HG03520 (cell line): ENCODE measurements around the gene CCDC88C.
A peak's percentile ranks its signal among the peaks of the same experiment; 100 is the strongest.
"Not testable (repeated sequence)": the region's sequence is repeated elsewhere in the genome, so short reads cannot be mapped to it uniquely, and the experiment has no call there.

ENCODE experiments used
- ATAC-seq: cut with Tn5 transposase; IDR thresholded peaks from one replicate; pipeline ENCODE4 v1.9.1; 2021; ENCODE audit warnings: mild to moderate bottlenecking, moderate library complexity; ENCODE audit not compliant: unreplicated experiment

The CCDC88C gene

GRCh38 chr14:91418387-91419043 lies 895 bp upstream of the CCDC88C start:
- no peak for ATAC-seq

- peak; percentile 29 for ATAC-seq
Observed at GRCh38 chr14:91417983-91418386, 365 bp upstream of the CCDC88C start.

DNA sequence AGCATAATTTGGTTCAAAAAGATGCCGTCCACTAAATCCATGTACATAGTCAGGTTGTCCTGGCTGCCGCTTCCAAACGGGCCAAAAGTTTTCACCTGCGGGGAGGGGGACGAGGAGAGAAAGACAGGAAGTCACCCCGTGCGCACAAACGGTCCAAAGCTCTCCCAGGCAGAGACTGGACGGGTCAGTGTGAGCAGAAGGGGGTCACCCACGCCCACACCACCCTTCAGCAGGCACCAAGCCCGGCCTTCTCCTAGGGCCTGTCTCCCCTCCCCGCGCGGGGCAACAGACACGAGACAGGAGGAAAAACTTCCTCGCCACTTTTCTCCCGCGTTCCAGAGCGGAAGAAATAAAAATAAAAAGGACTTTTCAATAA lies 888 bp downstream of the CCDC88C start:
- ATAC-seq: no peak

- ATAC-seq: peak; percentile 48
Observed at GRCh38 chr14:91415794-91416743, 1.6 kb downstream of the CCDC88C start.

DNA sequence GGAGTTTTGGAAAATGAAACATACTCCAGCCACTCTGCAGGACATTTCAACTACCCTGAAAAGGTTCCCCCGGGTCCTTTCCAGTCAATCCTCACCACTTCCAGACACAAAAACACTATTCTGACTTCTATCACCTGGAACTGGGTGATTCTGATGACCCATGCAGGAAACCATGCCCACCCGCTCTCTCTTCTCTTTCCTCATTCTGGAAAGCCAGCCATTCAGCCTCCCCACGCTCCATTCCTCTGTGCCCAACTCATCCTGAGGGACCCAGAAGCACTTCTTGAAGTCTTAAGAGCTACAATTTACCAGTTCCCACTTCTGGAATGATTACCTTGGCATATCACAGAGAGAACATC lies 3.2 kb downstream of the CCDC88C start:
- no peak for ATAC-seq

DNA sequence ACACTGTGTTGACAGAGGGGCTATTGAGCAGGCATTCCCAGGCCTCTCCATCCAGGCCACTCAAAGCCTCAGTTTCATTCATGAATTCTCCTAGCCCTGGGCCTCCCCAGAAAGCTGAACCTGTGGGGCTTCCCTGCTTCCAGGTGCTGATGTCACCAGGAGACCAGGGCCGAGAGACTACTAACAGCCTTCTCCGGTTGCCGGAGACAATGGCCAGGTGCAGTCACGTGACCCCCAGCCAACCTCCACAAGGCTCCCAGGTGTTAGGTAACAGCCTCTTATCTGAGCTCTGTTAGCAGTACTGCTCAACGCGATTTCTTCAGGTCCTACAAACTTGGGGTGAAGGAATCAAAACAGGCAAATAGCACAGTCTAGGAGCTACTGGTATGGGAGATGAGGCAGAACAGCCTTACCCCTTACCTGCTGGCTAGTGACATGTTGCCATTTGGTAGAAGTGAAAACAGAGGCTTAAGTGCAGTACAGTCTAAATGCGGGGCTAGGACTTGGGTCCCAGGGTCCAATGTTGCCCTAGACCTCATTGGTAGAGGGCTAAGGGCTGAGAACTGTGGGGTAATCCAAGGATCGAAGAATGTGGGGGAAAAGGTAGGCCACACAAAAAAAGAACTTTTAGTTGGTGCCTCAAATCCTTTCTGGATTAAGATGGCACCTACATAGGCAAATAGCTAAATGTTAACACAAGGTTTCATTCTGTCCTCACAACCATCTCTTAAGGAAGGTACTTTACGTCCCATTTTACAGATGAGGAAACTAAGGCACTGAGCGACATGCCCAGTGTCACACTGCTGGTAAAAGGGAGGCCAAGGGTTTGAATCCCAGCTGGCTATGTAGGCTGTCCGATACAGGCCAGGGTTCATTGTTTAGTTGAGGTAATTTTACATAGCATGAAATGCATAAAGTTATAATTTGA lies 3.8 kb downstream of the CCDC88C start:
- no peak for ATAC-seq

DNA sequence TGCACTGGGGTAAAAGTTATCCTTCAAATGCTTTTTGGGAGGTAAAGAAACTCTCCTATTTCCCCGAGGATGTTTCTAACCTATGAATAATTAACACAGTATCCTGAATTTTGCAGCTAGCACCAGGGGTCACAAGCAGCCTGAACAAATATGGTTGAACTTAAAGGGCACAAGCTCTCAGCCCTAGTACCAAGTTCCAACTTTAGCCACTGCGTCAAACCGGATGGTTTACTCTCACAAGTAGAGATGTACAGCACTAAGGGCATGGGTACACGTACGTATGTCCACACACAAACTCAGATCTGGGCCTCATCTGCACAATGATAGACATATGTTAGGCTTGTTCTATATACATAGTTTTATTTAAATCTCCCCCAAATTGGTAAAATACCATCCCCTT lies 4.7 kb downstream of the CCDC88C start:
- no peak for ATAC-seq

GRCh38 chr14:91410771-91411536 lies 6.7 kb downstream of the CCDC88C start:
- no peak for ATAC-seq

DNA sequence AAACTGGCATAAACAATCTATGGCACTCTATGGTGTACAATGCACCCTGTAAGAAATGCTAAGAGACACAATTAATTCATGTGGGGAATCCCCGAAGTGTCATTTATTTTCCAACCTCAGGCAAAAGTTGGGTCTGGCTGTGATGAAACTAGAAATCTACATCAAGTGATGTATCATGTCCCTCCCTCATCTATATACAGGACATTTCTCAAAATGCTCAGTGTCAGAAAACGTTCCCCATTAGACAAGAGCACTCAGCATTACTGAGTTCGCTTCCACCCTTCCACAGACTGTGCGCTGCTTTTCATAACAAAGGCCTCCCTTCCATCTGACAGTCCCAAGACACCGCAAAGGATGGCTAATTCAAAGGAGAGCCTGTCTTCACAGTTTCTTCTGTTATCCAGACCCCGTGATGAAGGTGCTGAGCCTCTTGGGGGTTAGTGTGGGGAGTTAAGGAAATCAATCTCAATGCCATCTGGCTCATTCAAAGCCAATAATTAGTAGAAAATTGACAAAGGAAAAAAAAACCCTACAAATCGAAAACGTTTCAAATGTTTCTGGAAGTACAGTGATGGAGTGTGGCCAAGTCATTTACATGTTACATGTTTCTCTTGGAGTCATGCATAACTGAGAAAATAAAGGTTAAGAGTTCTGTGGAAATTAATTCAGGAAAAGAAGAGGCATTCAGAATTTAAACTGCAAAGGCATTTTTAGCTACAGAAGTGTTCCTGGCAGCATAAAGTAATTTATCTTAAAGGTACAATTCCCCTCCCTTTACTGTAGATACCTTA lies 7.5 kb downstream of the CCDC88C start:
- no peak for ATAC-seq

DNA sequence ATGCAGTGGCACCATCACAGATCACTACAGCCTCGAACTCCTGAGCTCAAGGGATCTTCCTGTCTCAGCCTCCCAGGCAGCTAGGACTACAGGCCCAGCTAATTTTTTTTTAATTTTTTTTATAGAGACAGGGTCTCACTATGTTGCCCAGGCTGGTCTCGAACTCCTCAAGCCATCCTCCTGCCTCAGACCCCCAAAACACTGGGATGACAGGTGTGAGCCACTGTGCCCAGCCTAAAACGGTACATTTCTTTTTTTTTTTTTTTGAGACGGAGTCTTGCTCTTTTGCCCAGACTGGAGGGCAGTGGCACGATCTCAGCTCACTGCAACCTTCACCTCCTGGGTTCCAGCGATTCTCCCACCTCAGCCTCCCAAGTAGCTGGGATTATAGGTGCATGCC lies 8.4 kb downstream of the CCDC88C start:
- ATAC-seq: not testable (repeated sequence)

GRCh38 chr14:91406982-91407381 lies 10.6 kb downstream of the CCDC88C start:
- no peak for ATAC-seq

DNA sequence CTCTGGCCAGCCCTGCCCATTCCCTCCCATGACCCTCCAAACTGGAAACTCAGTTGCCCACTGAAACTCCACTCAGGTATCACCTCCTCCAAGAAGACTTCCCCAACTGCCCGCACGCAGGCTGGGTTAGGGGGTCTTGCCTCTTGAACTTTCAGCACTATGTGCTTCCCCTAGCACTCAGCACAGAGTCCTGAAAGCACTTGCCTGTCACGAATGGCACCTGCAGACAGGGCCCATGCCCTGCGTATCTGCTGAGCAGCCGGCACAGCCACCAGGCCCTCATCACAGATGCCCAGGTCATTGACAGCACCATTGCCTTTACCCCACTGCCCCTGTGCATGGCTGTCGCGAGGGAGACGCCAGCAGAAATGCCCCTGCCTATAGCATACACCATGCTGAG lies 11.2 kb downstream of the CCDC88C start:
- ATAC-seq: no peak

GRCh38 chr14:91405724-91406435 lies 11.7 kb downstream of the CCDC88C start:
- no peak for ATAC-seq

- ATAC-seq: no peak
Observed at GRCh38 chr14:91405241-91405721, 12.3 kb downstream of the CCDC88C start.

GRCh38 chr14:91402771-91403600 lies 14.6 kb downstream of the CCDC88C start:
- no peak for ATAC-seq

DNA sequence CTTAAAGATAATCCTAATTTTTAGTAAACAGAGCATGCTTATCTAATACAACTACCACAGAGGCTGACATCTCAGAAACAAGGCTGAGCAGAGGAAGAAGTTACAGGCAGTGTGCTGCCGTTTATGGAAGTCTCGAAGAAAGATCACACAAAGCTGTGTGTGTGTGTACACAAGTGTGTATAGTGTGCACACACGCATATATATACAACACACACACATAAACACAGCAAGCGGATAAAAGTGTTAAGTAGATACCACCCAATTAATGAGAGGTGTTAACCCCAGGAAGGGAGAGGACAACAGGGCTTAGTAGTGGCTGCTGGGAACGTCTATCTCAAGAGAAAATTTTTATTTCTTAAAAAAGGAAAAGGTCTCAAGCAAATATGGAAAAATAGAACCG lies 15.3 kb downstream of the CCDC88C start:
- no peak for ATAC-seq

- no peak for ATAC-seq
Observed at GRCh38 chr14:91401751-91402150, 15.9 kb downstream of the CCDC88C start.

- ATAC-seq: no peak
Observed at GRCh38 chr14:91400696-91401095, 16.9 kb downstream of the CCDC88C start.
